SK-N-SH (cell line): ENCODE results near the gene CTTN. TPM values are rescaled to one million over a fixed set of nuclear protein-coding genes. Genes with fewer than 3 reads are reported as not detected.

Experiments used
- CTCF ChIA-PET: fragments of 300-600, 350-600 bp; formaldehyde crosslinking; extraction: SDS; loops from one replicate; lab custom pipeline; 2021; lab: Yijun Ruan, JAX
- POLR2A ChIA-PET: fragments of 350-600 bp; sonication (Branson Sonifier 250); formaldehyde crosslinking; extraction: SDS; loops from one replicate; lab custom pipeline; 2020; ENCODE audit warnings: antibody characterized with exemption, inconsistent platforms; lab: Yijun Ruan, JAX
- DNase-seq: peaks from one replicate; pipeline ENCODE4 v3.0.0; 2012
- H2AFZ ChIP-seq: fragments of 200-600 bp; sonication (generic); 2 replicates; pipeline ENCODE4 v1.8.1; 2016; ENCODE audit warnings: antibody characterized with exemption, mild to moderate bottlenecking, low read depth
- H3F3A ChIP-seq: fragments of 200-600 bp; sonication (generic); replicated peaks from 2 replicates; pipeline ENCODE3; 2016; ENCODE audit warnings: antibody characterized with exemption, mild to moderate bottlenecking; ENCODE audit not compliant: insufficient read depth
- H3K27ac ChIP-seq, 2 experiments: fragments of 200-500 bp in 1 of 2; fragments of 200-600 bp in 1 of 2; sonication (Bioruptor generic) in 1 of 2; sonication (generic), shearing (Covaris generic) in 1 of 2; 2 replicates each; pipeline versions ENCODE4 v1.5.1 to v1.6.1; 2014 to 2016; ENCODE audit warnings: low read depth in 2 of 2, inconsistent platforms in 1 of 2, low read length in 1 of 2, mild to moderate bottlenecking in 1 of 2, mixed read lengths in 1 of 2
- H3K27me3 ChIP-seq: fragments of 200-600 bp; sonication (generic), shearing (Covaris generic); 2 replicates; pipeline ENCODE4 v1.6.1; 2016; ENCODE audit warnings: mixed run types; ENCODE audit not compliant: insufficient read depth
- H3K36me3 ChIP-seq, 2 experiments: fragments of 200-500 bp in 1 of 2; fragments of 200-600 bp in 1 of 2; sonication (Bioruptor generic) in 1 of 2; sonication (generic) in 1 of 2; replicated peaks in 1 of 2; 2 replicates each; pipeline versions ENCODE3 to v1.5.1; 2014 to 2016; ENCODE audit warnings: low read length in 1 of 2, mild to moderate bottlenecking in 1 of 2; ENCODE audit not compliant: insufficient read depth in 2 of 2, control insufficient read depth in 1 of 2
- H3K4me1 ChIP-seq, 2 experiments: fragments of 200-500 bp in 1 of 2; fragments of 200-600 bp in 1 of 2; sonication (Bioruptor generic) in 1 of 2; sonication (generic), shearing (Covaris generic) in 1 of 2; 2 replicates each; pipeline versions ENCODE4 v1.5.1 to v1.6.1; 2014 to 2016; ENCODE audit warnings: low read depth in 1 of 2, low read length in 1 of 2, mixed run types in 1 of 2; ENCODE audit not compliant: insufficient read depth in 2 of 2, control insufficient read depth in 1 of 2
- H3K4me2 ChIP-seq: fragments of 200-600 bp; sonication (generic), shearing (Covaris generic); 2 replicates; pipeline ENCODE4 v1.6.1; 2017; ENCODE audit warnings: mixed run types
- H3K4me3 ChIP-seq, 2 experiments: fragments of 200-500 bp in 1 of 2; fragments of 200-600 bp in 1 of 2; sonication (Bioruptor generic) in 1 of 2; sonication (generic), shearing (Covaris generic) in 1 of 2; 2 replicates each; pipeline versions ENCODE4 v1.5.1 to v1.8.1; 2014 to 2016; ENCODE audit warnings: low read depth in 2 of 2, inconsistent platforms in 1 of 2, low read length in 1 of 2, mild to moderate bottlenecking in 1 of 2, mixed read lengths in 1 of 2, moderate library complexity in 1 of 2
- H3K79me2 ChIP-seq: fragments of 200-600 bp; sonication (generic); 2 replicates; pipeline ENCODE4 v1.8.1; 2017; ENCODE audit warnings: mild to moderate bottlenecking; ENCODE audit not compliant: insufficient read depth
- H3K9ac ChIP-seq: fragments of 200-600 bp; sonication (generic); 2 replicates; pipeline ENCODE4 v1.6.1; 2017; ENCODE audit warnings: mixed run types
- H3K9me2 ChIP-seq: fragments of 200-600 bp; sonication (generic); 2 replicates; pipeline ENCODE4 v1.6.1; 2017; ENCODE audit warnings: mixed run types
- H3K9me3 ChIP-seq: fragments of 200-600 bp; sonication (generic); 2 replicates; pipeline ENCODE4 v1.6.1; 2017; ENCODE audit warnings: mixed run types, mild to moderate bottlenecking, moderate library complexity
- H4K20me1 ChIP-seq: fragments of 200-600 bp; sonication (generic); 2 replicates; pipeline ENCODE4 v1.6.1; 2017; ENCODE audit warnings: mild to moderate bottlenecking, mixed run types; ENCODE audit not compliant: insufficient read depth
- ELF1 ChIP-seq: IDR thresholded peaks from 2 replicates; pipeline ENCODE4 v1.4.0; 2012
- FOSL2 ChIP-seq: IDR thresholded peaks from 2 replicates; pipeline ENCODE4 v1.4.0; 2012; ENCODE audit warnings: low read depth, mild to moderate bottlenecking, moderate library complexity, borderline replicate concordance
- FOXM1 ChIP-seq: IDR thresholded peaks from 2 replicates; pipeline ENCODE4 v1.4.0; 2012; ENCODE audit warnings: low read depth, mild to moderate bottlenecking
- GABPA ChIP-seq: IDR thresholded peaks from 2 replicates; pipeline ENCODE4 v1.4.0; 2012; ENCODE audit warnings: low read depth, mild to moderate bottlenecking
- GATA2 ChIP-seq: sonication (generic); formaldehyde crosslinking; IDR thresholded peaks from 2 replicates; pipeline ENCODE4 v1.5.0; 2020; ENCODE audit warnings: mild to moderate bottlenecking, missing genetic modification reagents
- MEF2A ChIP-seq: IDR thresholded peaks from 2 replicates; pipeline ENCODE4 v1.4.0; 2012; ENCODE audit warnings: low read depth, borderline replicate concordance
- MXI1 ChIP-seq: IDR thresholded peaks from 2 replicates; pipeline ENCODE4 v1.6.1; 2012; ENCODE audit warnings: mild to moderate bottlenecking, low read depth, low read length, improper control_type of control experiment
- NFIC ChIP-seq: IDR thresholded peaks from 2 replicates; pipeline ENCODE4 v1.4.0; 2012; ENCODE audit warnings: borderline replicate concordance
- NRF1 ChIP-seq: IDR thresholded peaks from 2 replicates; pipeline ENCODE4 v1.6.1; 2012; ENCODE audit warnings: low read depth, mild to moderate bottlenecking, low read length
- POLR2AphosphoS5 ChIP-seq: IDR thresholded peaks from 2 replicates; pipeline ENCODE4 v1.6.1; 2012; ENCODE audit warnings: low read depth, low read length
- RAD21 ChIP-seq: IDR thresholded peaks from 2 replicates; pipeline ENCODE4 v1.6.1; 2012; ENCODE audit warnings: mild to moderate bottlenecking, low read length
- RCOR1 ChIP-seq: fragments of 150-350 bp; IDR thresholded peaks from 2 replicates; pipeline ENCODE4 v1.6.1; 2017; ENCODE audit warnings: antibody characterized with exemption, low read length
- RFX5 ChIP-seq: IDR thresholded peaks from 2 replicates; pipeline ENCODE4 v1.6.1; 2012; ENCODE audit warnings: mild to moderate bottlenecking, improper control_type of control experiment, low read length
- RXRA ChIP-seq: IDR thresholded peaks from 2 replicates; pipeline ENCODE4 v1.4.0; 2012; ENCODE audit warnings: low read depth, mild to moderate bottlenecking, borderline replicate concordance
- SIN3A ChIP-seq: IDR thresholded peaks from 2 replicates; pipeline ENCODE4 v1.6.1; 2012; ENCODE audit warnings: low read depth, mild to moderate bottlenecking, low read length, moderate library complexity, borderline replicate concordance
- SMC3 ChIP-seq: IDR thresholded peaks from 2 replicates; pipeline ENCODE4 v1.6.1; 2012; ENCODE audit warnings: low read depth, low read length, improper control_type of control experiment
- TAF1 ChIP-seq: IDR thresholded peaks from 2 replicates; pipeline ENCODE4 v1.6.1; 2012; ENCODE audit warnings: low read depth, mild to moderate bottlenecking, low read length, moderate library complexity, borderline replicate concordance
- TEAD4 ChIP-seq: IDR thresholded peaks from 2 replicates; pipeline ENCODE4 v1.4.0; 2012; ENCODE audit warnings: mild to moderate bottlenecking, borderline replicate concordance; ENCODE audit not compliant: insufficient read depth
- YY1 ChIP-seq: IDR thresholded peaks from 2 replicates; pipeline ENCODE4 v1.4.0; 2012; ENCODE audit warnings: low read depth, mild to moderate bottlenecking
- WGBS: methylation state at CpG from one replicate; pipeline ENCODE4 v1.1.6; 2017; ENCODE audit warnings: low lambda C conversion rate; 5-methylcytosine and 5-hydroxymethylcytosine counted together
- polyA plus RNA-seq, 3 experiments: library from polyadenylated mRNA; depleted of rRNA; stranded (reverse); fragments of >200 nt; gene quantifications; 2 replicates each; pipeline ENCODE4 v1.2.3, GENCODE V29; 2012
- TF ChIP-seq, protein P1 (sequence below): fragments of 150-350 bp; IDR thresholded peaks from 2 replicates; pipeline ENCODE4 v1.6.1; 2016; ENCODE audit warnings: mild to moderate bottlenecking, low read depth, low read length
- TF ChIP-seq, protein P2 (sequence below): IDR thresholded peaks from 2 replicates; pipeline ENCODE4; 2012
- TF ChIP-seq, protein P3 (sequence below): fragments of 200-600 bp; sonication (generic); IDR thresholded peaks from 2 replicates; pipeline ENCODE4 v1.6.1; 2017; ENCODE audit warnings: antibody characterized with exemption, mild to moderate bottlenecking, moderate library complexity
- TF ChIP-seq, protein P4 (sequence below): fragments of 150-350 bp; IDR thresholded peaks from 2 replicates; pipeline ENCODE4 v1.6.1; 2017; ENCODE audit warnings: antibody characterized with exemption, low read length, low read depth, borderline replicate concordance
- TF ChIP-seq, protein P5 (sequence below): IDR thresholded peaks from 2 replicates; pipeline ENCODE4 v1.4.0; 2012; ENCODE audit warnings: low read depth, borderline replicate concordance
- TF ChIP-seq, protein P6 (sequence below): IDR thresholded peaks from 2 replicates; pipeline ENCODE4 v1.4.0; 2012; ENCODE audit warnings: low read depth

The CTTN gene
- polyA plus RNA-seq, 1 of the 3 experiments (the other 2 are of a cell fraction), result 243 TPM

DNA sequence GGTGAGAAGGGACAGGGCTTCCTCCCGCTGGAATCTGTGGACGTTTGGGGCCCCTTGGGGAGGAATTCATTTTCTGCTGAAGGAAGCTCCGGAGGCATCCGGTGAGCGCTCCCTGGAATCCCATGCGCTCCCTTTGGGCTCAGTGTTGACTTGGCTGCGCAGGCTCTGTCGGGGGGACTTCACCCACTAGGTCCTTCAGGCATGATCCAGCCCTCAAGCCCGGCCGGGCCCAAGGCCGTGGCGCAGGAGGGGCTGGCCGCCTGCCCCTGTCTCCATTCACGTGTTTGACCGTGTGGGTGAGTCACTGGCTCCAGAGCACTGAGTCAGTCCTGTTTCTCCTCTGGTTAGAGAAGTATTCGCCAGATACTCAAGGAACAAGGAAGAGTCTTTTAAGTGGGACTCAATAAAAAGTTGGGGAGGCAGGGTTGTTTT, 1.4 kb downstream of the CTTN start:
- Histone ChIP-seq H3K36me3 (peaks cover 0 to 18% of the 10 kb centered on the region in 2 experiments), H3K4me1 (peaks cover 11 to 17% of the 10 kb centered on the region in 2 experiments; a peak in 3 of 4 replicates), H2AFZ (no peak overlapping the region), H3K9me3 (no peaks in the 10 kb centered on the region), H4K20me1 (peaks cover 49% of the 10 kb centered on the region), H3K79me2 (peaks cover 97% of the 10 kb centered on the region), H3K9me2 (no peaks in the 10 kb centered on the region), H3K27me3 (no peaks in the 10 kb centered on the region), H3K4me2 (peak overlapping the region; percentile 95), H3F3A (peaks cover 25% of the 10 kb centered on the region), H3K27ac (peak overlapping the region; percentile 13 to 89), H3K4me3 (peak overlapping the region; percentile 63 to 83), H3K9ac (peak overlapping the region; percentile 97)
- ChIA-PET CTCF (no interaction called here), POLR2A (interaction anchor here (0.8 to 1.0 kb wide), 2 partner anchors 15 to 16 kb away, joined by 3 read pairs; no protein-coding TSS in a partner anchor)
- 5% methylated on average over 11 of the region's 16 CpGs for WGBS
- peak; percentile 65 for DNase-seq
- TF ChIP-seq RAD21, result no peak
- TF ChIP-seq FOSL2, result peak; percentile 95
- TF ChIP-seq NFIC, result peak; percentile 16; the same call in 1 of the 2 replicates
- peak; percentile 65 for TF ChIP-seq NRF1
- no peak for TF ChIP-seq MEF2A
- TF ChIP-seq ELF1, result peak; percentile 43; the same call in 1 of the 2 replicates
- TF ChIP-seq RXRA, result no peak
- no peak for TF ChIP-seq GATA2 (CRISPR knock-in tag)
- peak; percentile 82; the same call in 1 of the 2 replicates for TF ChIP-seq SIN3A
- TF ChIP-seq, protein P1, sequence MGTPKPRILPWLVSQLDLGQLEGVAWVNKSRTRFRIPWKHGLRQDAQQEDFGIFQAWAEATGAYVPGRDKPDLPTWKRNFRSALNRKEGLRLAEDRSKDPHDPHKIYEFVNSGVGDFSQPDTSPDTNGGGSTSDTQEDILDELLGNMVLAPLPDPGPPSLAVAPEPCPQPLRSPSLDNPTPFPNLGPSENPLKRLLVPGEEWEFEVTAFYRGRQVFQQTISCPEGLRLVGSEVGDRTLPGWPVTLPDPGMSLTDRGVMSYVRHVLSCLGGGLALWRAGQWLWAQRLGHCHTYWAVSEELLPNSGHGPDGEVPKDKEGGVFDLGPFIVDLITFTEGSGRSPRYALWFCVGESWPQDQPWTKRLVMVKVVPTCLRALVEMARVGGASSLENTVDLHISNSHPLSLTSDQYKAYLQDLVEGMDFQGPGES, result no peak
- no peak for TF ChIP-seq TEAD4
- TF ChIP-seq, protein P2, sequence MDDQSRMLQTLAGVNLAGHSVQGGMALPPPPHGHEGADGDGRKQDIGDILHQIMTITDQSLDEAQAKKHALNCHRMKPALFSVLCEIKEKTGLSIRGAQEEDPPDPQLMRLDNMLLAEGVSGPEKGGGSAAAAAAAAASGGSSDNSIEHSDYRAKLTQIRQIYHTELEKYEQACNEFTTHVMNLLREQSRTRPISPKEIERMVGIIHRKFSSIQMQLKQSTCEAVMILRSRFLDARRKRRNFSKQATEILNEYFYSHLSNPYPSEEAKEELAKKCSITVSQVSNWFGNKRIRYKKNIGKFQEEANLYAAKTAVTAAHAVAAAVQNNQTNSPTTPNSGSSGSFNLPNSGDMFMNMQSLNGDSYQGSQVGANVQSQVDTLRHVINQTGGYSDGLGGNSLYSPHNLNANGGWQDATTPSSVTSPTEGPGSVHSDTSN, result peak; percentile 27; the same call in 1 of the 2 replicates
- TF ChIP-seq YY1, result no peak
- peak; percentile 46; the same call in 1 of the 2 replicates for TF ChIP-seq POLR2AphosphoS5
- no peak for TF ChIP-seq SMC3
- TF ChIP-seq GABPA, result 0 out of 2 replicates have a peak, but pooled peaks have one; percentile 22
- TF ChIP-seq RFX5, result no peak
- TF ChIP-seq FOXM1, result no peak
- TF ChIP-seq, protein P3, sequence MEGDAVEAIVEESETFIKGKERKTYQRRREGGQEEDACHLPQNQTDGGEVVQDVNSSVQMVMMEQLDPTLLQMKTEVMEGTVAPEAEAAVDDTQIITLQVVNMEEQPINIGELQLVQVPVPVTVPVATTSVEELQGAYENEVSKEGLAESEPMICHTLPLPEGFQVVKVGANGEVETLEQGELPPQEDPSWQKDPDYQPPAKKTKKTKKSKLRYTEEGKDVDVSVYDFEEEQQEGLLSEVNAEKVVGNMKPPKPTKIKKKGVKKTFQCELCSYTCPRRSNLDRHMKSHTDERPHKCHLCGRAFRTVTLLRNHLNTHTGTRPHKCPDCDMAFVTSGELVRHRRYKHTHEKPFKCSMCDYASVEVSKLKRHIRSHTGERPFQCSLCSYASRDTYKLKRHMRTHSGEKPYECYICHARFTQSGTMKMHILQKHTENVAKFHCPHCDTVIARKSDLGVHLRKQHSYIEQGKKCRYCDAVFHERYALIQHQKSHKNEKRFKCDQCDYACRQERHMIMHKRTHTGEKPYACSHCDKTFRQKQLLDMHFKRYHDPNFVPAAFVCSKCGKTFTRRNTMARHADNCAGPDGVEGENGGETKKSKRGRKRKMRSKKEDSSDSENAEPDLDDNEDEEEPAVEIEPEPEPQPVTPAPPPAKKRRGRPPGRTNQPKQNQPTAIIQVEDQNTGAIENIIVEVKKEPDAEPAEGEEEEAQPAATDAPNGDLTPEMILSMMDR, result no peak
- TF ChIP-seq, protein P4, sequence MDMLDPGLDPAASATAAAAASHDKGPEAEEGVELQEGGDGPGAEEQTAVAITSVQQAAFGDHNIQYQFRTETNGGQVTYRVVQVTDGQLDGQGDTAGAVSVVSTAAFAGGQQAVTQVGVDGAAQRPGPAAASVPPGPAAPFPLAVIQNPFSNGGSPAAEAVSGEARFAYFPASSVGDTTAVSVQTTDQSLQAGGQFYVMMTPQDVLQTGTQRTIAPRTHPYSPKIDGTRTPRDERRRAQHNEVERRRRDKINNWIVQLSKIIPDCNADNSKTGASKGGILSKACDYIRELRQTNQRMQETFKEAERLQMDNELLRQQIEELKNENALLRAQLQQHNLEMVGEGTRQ, result no peak
- TF ChIP-seq RCOR1, result no peak
- TF ChIP-seq, protein P5, sequence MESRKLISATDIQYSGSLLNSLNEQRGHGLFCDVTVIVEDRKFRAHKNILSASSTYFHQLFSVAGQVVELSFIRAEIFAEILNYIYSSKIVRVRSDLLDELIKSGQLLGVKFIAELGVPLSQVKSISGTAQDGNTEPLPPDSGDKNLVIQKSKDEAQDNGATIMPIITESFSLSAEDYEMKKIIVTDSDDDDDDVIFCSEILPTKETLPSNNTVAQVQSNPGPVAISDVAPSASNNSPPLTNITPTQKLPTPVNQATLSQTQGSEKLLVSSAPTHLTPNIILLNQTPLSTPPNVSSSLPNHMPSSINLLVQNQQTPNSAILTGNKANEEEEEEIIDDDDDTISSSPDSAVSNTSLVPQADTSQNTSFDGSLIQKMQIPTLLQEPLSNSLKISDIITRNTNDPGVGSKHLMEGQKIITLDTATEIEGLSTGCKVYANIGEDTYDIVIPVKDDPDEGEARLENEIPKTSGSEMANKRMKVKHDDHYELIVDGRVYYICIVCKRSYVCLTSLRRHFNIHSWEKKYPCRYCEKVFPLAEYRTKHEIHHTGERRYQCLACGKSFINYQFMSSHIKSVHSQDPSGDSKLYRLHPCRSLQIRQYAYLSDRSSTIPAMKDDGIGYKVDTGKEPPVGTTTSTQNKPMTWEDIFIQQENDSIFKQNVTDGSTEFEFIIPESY, result no peak
- peak; percentile 72 for TF ChIP-seq MXI1
- peak; percentile 48; the same call in 1 of the 2 replicates for TF ChIP-seq TAF1
- TF ChIP-seq, protein P6, sequence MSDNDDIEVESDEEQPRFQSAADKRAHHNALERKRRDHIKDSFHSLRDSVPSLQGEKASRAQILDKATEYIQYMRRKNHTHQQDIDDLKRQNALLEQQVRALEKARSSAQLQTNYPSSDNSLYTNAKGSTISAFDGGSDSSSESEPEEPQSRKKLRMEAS, result peak; percentile 96
